ENCODE results near the gene ARHGAP18. TPM values are rescaled to one million over a fixed set of nuclear protein-coding genes. Genes with fewer than 3 reads are reported as not detected.

The ARHGAP18 gene
- polyA plus RNA-seq, 10 donors = 10.9 to 27.8 (median 19.5) TPM

DNA sequence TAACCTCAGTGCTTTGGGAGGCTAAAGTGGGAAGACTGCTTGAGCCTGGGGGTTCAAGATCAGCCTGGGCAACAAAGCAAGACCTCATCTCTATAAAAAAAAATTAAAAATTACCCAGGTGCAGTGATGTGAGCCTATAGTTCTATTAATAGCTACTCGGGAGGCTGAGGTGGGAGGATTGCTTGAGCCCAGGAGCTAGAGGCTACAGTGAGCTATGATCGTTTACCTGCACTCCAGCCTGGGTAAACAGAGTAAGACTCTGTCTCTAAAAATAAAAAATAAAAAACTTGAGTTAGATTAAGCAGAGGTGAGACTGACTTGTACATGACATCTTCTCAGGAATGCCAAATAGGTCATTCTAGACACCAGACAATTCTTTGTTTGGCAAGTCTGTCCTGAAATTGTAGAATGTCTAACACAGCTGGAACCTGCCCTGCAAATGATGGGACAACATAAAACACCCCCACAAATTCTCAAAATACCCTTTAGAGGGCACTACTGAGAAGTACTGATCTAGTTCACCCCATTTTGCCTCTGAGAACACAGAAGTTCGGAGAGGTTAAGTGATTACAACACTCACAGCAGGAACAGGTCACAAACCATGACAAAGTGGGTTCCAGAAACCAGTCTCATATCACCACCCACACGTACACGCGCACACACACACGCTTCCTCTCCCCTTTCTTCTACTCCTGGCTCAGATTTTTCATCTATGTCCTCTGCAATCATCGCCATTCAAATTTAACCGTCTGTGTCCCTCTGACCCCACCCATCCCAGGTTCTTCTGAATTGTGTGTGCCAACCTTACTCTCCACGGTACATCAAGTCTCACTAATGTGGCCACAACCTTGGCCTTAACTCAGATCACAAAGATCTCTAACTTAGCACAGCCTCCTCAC, 38.3 kb downstream of the ARHGAP18 start:
- DNase-seq = no peak

DNA sequence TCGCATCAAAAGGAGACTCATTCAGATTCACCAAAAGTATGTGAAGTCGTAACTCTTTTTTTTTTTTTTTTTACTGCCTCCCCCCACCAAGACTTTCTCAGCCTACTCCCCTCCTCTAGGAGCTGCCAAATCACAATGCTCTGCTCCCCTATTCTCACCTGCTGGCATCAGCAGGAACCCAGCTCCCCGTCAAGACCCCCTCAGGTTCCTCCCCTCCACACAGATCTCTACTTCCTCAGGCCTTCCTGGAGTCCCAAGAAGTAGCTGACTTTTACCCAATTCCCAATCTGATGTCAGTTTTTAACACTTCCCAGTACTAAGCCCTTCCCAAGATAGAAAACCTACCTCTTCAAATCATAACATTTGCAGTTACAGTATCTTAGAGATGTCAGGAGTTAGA, 39.3 kb downstream of the ARHGAP18 start:
- DNase-seq = no peak

DNA sequence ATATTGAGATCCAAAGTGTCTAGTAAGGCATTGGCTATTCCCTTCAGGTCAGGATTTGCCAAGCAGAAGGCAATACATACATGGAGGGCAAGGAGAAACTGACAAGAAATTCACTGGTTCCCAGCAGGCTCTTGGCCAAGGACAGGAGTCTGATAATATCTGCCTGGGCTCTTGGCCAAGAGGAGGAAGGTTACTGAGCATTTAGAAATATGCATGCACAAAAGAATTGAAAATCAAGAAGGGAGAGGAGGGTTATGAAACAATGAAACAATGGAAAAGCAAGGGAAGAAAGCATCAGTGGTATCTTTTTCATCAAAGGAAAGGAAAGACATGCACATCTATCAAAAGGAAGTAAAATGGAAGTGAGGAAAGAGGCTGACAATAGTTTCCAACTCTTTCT, 42.4 kb downstream of the ARHGAP18 start:
- DNase-seq = peak in 2 of 3 donors; percentile 38 to 69

DNA sequence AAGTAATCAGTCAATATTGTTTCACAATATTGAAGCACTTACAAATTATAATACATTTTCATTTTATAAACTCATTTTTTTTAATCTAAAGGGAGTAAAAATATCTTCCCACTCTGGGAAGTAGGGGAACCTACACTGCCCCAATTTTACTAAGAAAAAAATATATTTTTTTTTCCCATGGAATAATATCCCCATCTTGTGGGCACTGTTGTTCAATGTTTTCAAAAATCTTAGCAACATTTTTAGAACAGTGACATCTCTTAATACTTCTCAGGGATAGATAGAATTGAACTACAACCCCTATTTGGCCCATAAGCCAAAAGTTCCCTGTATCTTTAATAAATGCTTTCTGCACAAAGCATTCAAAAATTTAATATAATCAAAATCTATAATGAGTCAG, 42.9 kb downstream of the ARHGAP18 start:
- DNase-seq = no peak

DNA sequence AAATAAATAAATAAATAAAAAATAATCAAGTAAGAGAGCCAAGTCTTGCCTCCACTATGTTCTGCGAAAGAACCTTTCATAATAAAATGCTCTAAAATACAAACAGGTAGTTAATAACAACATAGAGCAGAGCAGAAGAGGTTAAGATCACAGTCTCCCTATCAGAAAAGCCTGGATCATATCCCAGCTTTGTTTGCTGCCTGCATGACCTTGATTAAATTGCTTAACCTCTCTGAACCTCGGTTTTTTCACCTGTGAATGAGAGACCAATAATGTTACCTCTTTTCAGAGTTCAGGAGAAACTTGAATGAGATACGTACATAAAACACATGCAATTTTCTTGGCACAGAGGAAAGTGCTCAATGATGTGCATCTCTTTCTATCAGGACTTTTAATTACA, 44.4 kb downstream of the ARHGAP18 start:
- DNase-seq = no peak

- DNase-seq = no peak
Observed at GRCh38 chr6:129663531-129663930, 46.4 kb downstream of the ARHGAP18 start.

DNA sequence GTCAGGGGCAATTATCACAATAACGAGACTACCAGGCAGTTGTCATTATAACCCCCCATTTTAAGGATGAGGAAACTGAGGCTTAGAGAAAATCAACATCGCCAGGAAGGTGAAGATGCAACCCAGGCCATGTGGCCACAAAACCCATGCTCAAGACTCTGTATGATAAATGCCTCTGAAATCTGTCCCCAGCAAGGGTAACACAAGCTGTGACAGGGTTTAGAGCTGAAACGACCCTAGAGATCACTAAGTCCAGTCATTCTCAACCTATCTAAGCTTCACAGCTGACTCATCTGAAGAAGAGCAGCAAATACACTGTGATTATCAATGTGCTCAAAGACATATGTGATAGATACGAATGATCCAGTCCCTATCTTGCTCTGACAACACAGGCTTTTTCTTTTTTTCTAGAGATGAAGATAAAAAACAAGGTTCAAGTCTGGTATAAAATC, 47.0 kb downstream of the ARHGAP18 start:
- DNase-seq = no peak

GRCh38 chr6:129662406-129662766, 47.6 kb downstream of the ARHGAP18 start:
- DNase-seq = no peak

- no peak for DNase-seq
Observed at GRCh38 chr6:129661536-129662405, 48.2 kb downstream of the ARHGAP18 start.

GRCh38 chr6:129660346-129660676, 49.7 kb downstream of the ARHGAP18 start:
- no peak for DNase-seq

DNA sequence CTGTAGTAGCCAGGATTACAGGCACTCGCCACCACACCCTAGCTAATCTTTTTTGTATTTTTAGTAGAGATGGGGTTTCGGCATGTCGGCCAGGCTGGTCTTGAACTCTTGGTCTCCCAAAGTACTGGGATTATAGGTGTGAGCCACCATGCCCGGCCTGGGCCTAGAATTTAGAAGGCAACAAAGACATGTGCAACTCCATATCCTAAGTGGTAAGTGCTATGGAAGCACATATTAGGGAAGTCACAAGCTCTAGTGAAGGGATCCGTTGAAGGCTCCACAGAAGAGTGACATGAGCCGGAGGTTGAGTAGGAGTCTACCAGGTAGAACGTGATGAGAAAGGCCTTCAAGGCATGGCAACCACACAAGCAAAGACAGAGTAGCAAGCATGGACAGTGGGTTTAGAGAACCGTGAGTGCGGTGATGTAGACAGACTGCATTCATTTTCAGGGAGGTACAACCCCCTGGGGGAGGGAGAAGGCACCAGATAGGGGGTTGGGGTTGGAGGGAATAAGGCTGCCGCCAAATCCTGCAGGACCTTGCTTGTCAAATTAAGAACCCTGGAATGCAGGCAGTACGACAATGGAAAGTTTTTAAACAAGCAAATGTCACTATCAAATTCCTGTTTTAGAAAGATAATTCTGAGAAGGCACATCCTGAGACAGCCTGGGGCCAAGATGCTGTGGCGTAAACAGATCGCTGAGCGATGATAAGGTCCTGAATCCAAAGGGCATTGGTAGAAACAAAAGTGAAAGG, 50.2 kb downstream of the ARHGAP18 start:
- no peak for DNase-seq

DNA sequence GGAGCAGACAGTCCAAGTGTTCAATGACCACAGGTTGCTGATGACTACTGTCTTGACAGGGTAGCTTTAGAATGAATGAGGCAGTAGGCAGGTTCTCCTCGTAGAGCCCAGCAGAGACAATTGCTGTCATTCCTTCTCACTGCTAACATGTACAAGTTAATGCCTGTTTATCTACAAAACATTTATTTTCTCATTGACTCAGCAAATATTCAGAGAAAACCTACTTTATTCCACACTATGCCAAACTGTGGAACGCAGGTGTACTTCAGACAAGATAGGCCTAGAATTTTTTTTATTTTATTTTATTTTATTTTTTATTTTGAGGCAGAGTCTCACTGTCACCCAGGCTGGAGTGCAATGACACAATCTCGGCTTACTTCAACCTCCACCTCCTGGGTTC, 50.8 kb downstream of the ARHGAP18 start:
- DNase-seq = no peak

DNA sequence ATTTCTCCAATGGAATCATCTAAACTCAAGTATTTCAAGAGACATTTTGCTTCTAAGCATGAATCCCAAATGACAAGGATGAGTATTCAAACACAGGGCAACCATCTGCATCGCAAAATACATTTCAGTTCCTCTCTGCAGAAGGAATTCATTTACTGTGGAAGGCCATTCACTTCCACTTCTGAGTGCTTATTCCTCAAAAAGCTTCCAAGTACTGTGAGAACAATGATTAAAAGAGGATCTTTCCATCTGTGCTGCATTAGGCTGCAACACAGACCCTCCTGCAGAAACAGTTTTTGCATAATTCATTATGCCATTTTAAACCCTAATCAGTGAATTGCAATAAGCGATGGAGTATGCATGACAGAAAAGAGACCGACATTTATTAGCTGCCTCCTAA, 52.5 kb downstream of the ARHGAP18 start:
- peak in 1 of 3 donors; percentile 45 for DNase-seq

- DNase-seq = no peak
Observed at GRCh38 chr6:129655334-129655733, 54.6 kb downstream of the ARHGAP18 start.

GRCh38 chr6:129653746-129654145, 56.2 kb downstream of the ARHGAP18 start:
- DNase-seq = no peak

GRCh38 chr6:129653229-129653628, 56.7 kb downstream of the ARHGAP18 start:
- no peak for DNase-seq

DNA sequence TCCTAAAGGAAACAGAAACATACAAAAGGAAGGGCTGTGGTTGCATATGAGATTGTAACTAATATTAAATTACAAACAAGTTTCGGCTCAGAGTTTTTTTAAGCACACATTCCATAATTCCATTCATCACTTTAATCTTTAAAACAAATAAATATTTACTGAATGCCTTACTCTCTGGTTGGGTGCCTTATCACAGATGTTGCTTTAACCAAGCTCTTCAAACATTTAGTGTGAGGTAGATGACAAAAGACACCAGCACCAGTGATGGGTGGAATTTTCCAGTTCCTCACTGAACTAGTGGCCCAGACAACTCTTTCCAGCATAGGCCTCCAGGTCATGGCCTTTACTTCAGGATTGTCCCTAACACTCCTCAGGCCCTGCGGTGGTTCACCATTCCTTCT, 58.7 kb downstream of the ARHGAP18 start:
- no peak for DNase-seq

DNA sequence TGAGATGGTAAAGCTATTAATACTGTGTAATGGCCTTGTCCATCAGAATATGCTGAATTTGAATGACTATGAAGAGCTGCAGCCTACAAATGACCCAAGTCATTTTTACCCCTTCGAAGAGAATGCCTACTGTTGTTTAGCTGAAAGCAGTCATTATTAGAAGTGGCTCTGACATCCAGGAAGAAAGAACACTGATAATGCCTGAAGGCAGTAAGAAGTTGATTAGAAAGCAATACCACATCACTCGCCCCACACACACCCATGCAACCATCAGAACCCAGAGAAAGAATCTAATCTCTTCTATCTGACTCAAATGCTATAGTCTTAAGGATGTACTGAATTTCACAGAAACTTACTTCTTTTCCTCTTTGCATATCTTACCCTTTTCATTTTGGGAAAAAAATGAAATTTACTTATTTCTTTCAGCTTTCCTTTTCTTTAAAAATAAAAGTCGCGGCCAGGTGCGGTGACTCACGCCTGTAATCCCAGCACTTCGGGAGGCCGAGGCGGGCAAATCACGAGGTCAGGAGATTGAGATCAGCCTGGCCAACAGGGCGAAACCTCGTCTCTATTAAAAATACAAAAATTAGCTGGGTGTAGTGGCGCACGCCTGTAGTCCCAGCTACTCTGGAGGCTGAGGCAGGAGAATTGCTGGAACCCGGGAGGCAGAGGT, 61.0 kb downstream of the ARHGAP18 start:
- no peak for DNase-seq

- DNase-seq = peak in 1 of 3 donors; percentile 66
Observed at GRCh38 chr6:129647044-129647443, 62.9 kb downstream of the ARHGAP18 start.

- peak; percentile 50 to 92 (median 75) for DNase-seq
Observed at GRCh38 chr6:129646642-129647041, 63.3 kb downstream of the ARHGAP18 start.

DNA sequence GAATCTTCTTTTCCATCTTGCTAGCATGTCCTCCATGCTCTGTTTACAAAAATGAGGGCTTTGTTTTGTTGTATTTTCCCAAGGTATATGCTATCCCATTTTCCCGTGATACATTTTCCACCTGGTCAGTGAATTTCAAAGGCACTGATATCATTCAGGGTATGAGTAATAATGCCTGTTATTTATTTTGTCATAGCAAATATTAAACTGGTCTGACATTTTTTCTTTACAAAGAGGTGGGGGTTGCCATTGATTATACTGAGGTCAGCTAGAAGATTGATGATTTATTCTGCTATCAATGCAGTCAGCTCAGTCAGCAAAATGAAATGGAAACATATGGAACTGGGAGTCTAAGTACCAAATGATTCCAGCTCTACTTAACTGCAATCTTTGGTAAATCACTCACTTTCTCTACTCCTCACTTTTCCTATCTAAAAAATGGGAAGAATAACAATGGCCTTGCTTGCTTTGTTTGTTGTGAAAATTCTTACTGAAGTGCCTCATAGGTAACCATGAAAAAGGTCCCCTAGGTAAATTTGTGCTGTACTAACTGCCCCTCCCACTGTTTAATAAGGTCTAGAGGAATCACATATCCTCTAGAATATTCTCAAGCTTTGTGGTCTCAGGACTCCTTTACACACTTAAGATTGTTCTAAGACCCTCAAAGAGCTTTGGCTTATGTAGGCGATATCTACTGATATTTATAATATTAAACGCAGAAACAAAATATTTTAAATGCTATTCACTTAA, 64.0 kb downstream of the ARHGAP18 start:
- DNase-seq = peak in 1 of 3 donors; percentile 65

Measured in muscle of back (tissue), 11 donors.